K562 (cell line): ENCODE data around the gene CDK9. TPM values are rescaled to one million over a fixed set of nuclear protein-coding genes. Genes with fewer than 3 reads are reported as not detected.

ENCODE experiments used
- ATAC-seq: fragments of 200-7000 bp; cut with Tn5 transposase; 3 replicates; pipeline ENCODE4 v1.9.1; 2020; ENCODE audit warnings: moderate library complexity
- BruUV-seq: library from RNA; stranded (reverse); fragments of 400-500 nt; replicated peaks from 2 replicates; lab custom pipeline; 2021; lab: Mats Ljungman, UMichigan
- CTCF ChIA-PET: fragments of 300-600 bp; formaldehyde crosslinking; extraction: SDS; loops from one replicate; lab custom pipeline; 2021; ENCODE audit warnings: low intra/inter-chr PET ratio; lab: Yijun Ruan, JAX
- POLR2A ChIA-PET: fragments of 300-600, 350-650 bp; sonication (Branson Sonifier 250); formaldehyde crosslinking; extraction: SDS; loops from one replicate; lab custom pipeline; 2021; ENCODE audit warnings: antibody characterized with exemption, inconsistent platforms; lab: Yijun Ruan, JAX
- DNase-seq, 4 experiments: peaks; one replicate each; pipeline versions ENCODE4 v3.0.0 to v3.0.0-alpha.2; 2011 to 2018; ENCODE audit warnings: low spot score in 3 of 4, mixed read lengths in 3 of 4; ENCODE audit errors: extremely low read depth in 1 of 4
- FAIRE-seq: peaks from 2 replicates; lab custom pipeline; 2011; peaks lifted over from hg19 to GRCh38; lab: Jason Lieb, UNC
- H2AFZ ChIP-seq: 2 replicates; pipeline ENCODE4 v1.6.0; 2011; ENCODE audit warnings: low read depth, low read length, control low read depth, inconsistent platforms
- H3K27ac ChIP-seq: fragments of 200-600 bp; 3 replicates; pipeline ENCODE4 v1.8.0; 2011; ENCODE audit warnings: low read depth, mild to moderate bottlenecking, control low read depth, inconsistent platforms, low read length, moderate library complexity, mixed read lengths; ENCODE audit errors: extremely low read depth
- H3K27me3 ChIP-seq, 2 experiments: fragments of 300-600 bp in 1 of 2; 2 replicates in 1 of 2; 3 replicates in 1 of 2; pipeline versions ENCODE4 v1.6.0 to v1.8.0; 2011; ENCODE audit warnings: inconsistent platforms in 2 of 2, low read length in 2 of 2, mild to moderate bottlenecking in 1 of 2, mixed read lengths in 1 of 2, moderate library complexity in 1 of 2; ENCODE audit not compliant: control insufficient read depth in 2 of 2, insufficient read depth in 2 of 2
- H3K36me3 ChIP-seq: fragments of 300-600 bp; 3 replicates; pipeline ENCODE4 v1.8.0; 2011; ENCODE audit warnings: mild to moderate bottlenecking, low read length, inconsistent platforms; ENCODE audit not compliant: control insufficient read depth, insufficient read depth
- H3K4me1 ChIP-seq, 2 experiments: fragments of 200-600 bp in 1 of 2; replicated peaks in 1 of 2; 2 replicates in 1 of 2; 3 replicates in 1 of 2; pipeline versions ENCODE4 v1.5.1 to v1.8.0; 2011; ENCODE audit warnings: inconsistent platforms in 2 of 2, low read length in 2 of 2, mild to moderate bottlenecking in 1 of 2, mixed read lengths in 1 of 2, moderate library complexity in 1 of 2; ENCODE audit not compliant: control insufficient read depth in 2 of 2, insufficient read depth in 2 of 2
- H3K4me2 ChIP-seq: 2 replicates; pipeline ENCODE4 v1.6.1; 2011; ENCODE audit warnings: low read length, control low read depth, inconsistent platforms, mixed read lengths; ENCODE audit not compliant: insufficient read depth
- H3K4me3 ChIP-seq: fragments of 200-600 bp; sonication (generic), shearing (Covaris generic); 2 replicates; pipeline ENCODE4 v1.5.1; 2016; ENCODE audit warnings: control low read depth, inconsistent platforms
- H3K79me2 ChIP-seq: fragments of 200-600 bp; 3 replicates; pipeline ENCODE4 v1.8.0; 2011; ENCODE audit warnings: low read length, inconsistent platforms; ENCODE audit not compliant: control insufficient read depth, insufficient read depth
- H3K9ac ChIP-seq, 2 experiments: 2 replicates each; pipeline versions ENCODE4 v1.6.0 to v1.6.1; 2011; ENCODE audit warnings: low read depth in 2 of 2, low read length in 2 of 2, control low read depth in 1 of 2, inconsistent platforms in 1 of 2, mild to moderate bottlenecking in 1 of 2, mixed read lengths in 1 of 2; ENCODE audit not compliant: insufficient read depth in 1 of 2
- H3K9me1 ChIP-seq: one replicate; pipeline ENCODE4 v1.6.0; 2011; ENCODE audit warnings: inconsistent platforms, mild to moderate bottlenecking, low read length, moderate library complexity; ENCODE audit not compliant: control insufficient read depth, insufficient read depth
- H3K9me3 ChIP-seq: replicated peaks from 2 replicates; pipeline ENCODE4 v1.5.1; 2011; ENCODE audit warnings: low read depth, low read length, inconsistent platforms; ENCODE audit not compliant: control insufficient read depth, insufficient read depth
- H4K20me1 ChIP-seq: replicated peaks from 2 replicates; pipeline ENCODE4 v1.6.1; 2011; ENCODE audit warnings: low read length, inconsistent platforms, mixed read lengths; ENCODE audit not compliant: control insufficient read depth, insufficient read depth
- BACH1 ChIP-seq: fragments of 200-800 bp; sonication (Bioruptor generic); IDR thresholded peaks from 2 replicates; pipeline ENCODE4 v1.6.1; 2016; ENCODE audit warnings: missing genetic modification characterization, missing compliant biosample characterization
- BDP1 ChIP-seq: IDR thresholded peaks from 3 replicates; pipeline ENCODE4 v1.6.1; 2011; ENCODE audit not compliant: insufficient read length, insufficient read depth
- ERF ChIP-seq: fragments of 450-650 bp; formaldehyde crosslinking; IDR thresholded peaks from 2 replicates; pipeline ENCODE4 v1.4.0; 2020; ENCODE audit warnings: mild to moderate bottlenecking, mixed read lengths
- SMARCB1 ChIP-seq: IDR thresholded peaks from 2 replicates; pipeline ENCODE4 v1.6.1; 2011; ENCODE audit warnings: improper control_type of control experiment, low read depth; ENCODE audit not compliant: insufficient read length
- ZNF121 ChIP-seq: sonication (generic); formaldehyde crosslinking; conservative IDR thresholded peaks from 2 replicates; pipeline ENCODE4 v1.8.0; 2022; ENCODE audit warnings: missing genetic modification reagents
- ZNF24 ChIP-seq: fragments of 450-650 bp; IDR thresholded peaks from 2 replicates; pipeline ENCODE4 v1.6.1; 2016
- ZNF384 ChIP-seq: IDR thresholded peaks from 2 replicates; pipeline ENCODE4 v1.6.1; 2012; ENCODE audit warnings: low read depth, low read length, improper control_type of control experiment
- WGBS: fragments of 100-300 bp; shearing (Covaris generic); methylation state at CpG from one replicate; pipeline ENCODE4 v1.1.6; 2016; ENCODE audit warnings: low coverage, mixed read lengths; ENCODE audit not compliant: insufficient coverage; ENCODE audit errors: missing lambda C conversion rate; 5-methylcytosine and 5-hydroxymethylcytosine counted together
- in situ Hi-C: fragments of 300-500 bp; cut with MboI; formaldehyde crosslinking; loops from 4 replicates; pipeline ENCODE4 v1.15.0; 2018; ENCODE audit warnings: inconsistent platforms, mixed read lengths
- intact Hi-C: fragments of 100-400 bp; cut with micrococcal nuclease; formaldehyde crosslinking; loops from 2 replicates; pipeline ENCODE4 v1.14.2; 2022
- polyA plus RNA-seq, 8 experiments: library from polyadenylated mRNA; depleted of rRNA in 4 of 8; stranded (reverse) in 5 of 8; unstranded in 3 of 8; fragments of >200 nt; fragmentation: Nextera tagmentation in 2 of 8; fragmentation: Illumina TruSeq in 1 of 8; extraction: Ambion mirVana in 2 of 8; extraction: Trizol in 1 of 8; gene quantifications; 2 replicates each; pipeline versions ENCODE4 v1.2.1 to v1.2.3, GENCODE V29; 2011 to 2014; ENCODE audit warnings: inconsistent platforms in 1 of 8, missing spikeins in 1 of 8
- total RNA-seq, 7 experiments: library from RNA; depleted of rRNA in 6 of 7; stranded (reverse); fragments of >200 nt in 6 of 7; fragmentation: Illumina TruSeq in 2 of 7; extraction: Trizol in 2 of 7; gene quantifications; 2 replicates each; pipeline versions ENCODE4 v1.2.1 to v1.2.3, GENCODE V29; 2011 to 2021; ENCODE audit warnings: low replicate concordance in 1 of 7
- TF ChIP-seq, protein P1 (sequence below): sonication (generic); formaldehyde crosslinking; IDR thresholded peaks from 2 replicates; pipeline ENCODE4 v1.8.1; 2022; ENCODE audit warnings: missing genetic modification reagents

The CDK9 gene
- total and polyA plus RNA-seq, 9 of the 15 experiments (the other 6 are each of a cell fraction or from before 2014, with no cell fraction given): 4.2 to 78.6 (median 33.0) TPM

- intact Hi-C loops: no loop called here
These were observed 11.1 kb downstream of the CDK9 start for GRCh38 chr9:127796852-127797370.

DNA sequence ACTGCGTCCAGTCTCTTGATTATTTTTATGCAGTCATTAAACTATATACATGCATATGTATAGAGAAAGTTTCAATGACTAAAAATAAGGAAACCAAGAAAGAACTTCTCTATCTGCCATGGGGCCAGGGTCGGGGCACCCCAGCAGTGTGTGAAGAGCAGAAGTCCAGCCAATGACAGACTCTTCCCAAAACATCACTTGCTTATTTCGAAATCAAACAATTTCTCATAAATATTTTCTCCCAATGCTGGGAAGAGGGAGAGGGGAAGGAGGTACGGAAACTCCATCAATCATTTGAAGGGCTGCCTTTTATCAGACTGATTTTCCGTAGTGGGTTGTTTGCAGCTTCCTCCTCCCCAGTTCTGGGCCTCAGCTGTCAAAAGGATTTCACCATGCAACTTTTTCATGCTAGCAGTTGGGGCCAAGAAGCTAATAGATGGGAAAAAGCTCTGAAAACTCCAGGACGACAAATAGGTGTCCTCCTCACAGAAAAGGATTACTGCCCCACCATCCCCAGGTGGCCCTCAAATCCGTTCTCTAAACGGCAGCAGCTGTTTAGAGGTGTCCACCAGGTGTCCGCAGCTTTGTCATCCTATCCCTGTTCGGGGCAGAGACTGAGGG is 16.2 kb downstream of the CDK9 start:
- Histone ChIP-seq H3K27ac (peak overlapping the region; percentile 67), H3K9ac (peak overlapping the region; percentile 53 to 86), H3K79me2 (peaks cover 24% of the 10 kb centered on the region), H3K36me3 (peaks cover 30% of the 10 kb centered on the region; the same call in 2 of the 3 replicates), H3K9me1 (no peaks in the 10 kb centered on the region), H3K27me3 (no peaks in the 10 kb centered on the region), H4K20me1 (no peaks in the 10 kb centered on the region), H3K9me3 (no peaks in the 10 kb centered on the region), H3K4me1 (peaks cover 17 to 24% of the 10 kb centered on the region in 2 experiments; a peak in 4 of 5 replicates), H3K4me3 (peak overlapping the region; percentile 97), H2AFZ (peak overlapping the region; percentile 99), H3K4me2 (peak overlapping the region; percentile 88)
- peak; percentile 66 for FAIRE-seq
- TSS peak; percentile 70 for BruUV-seq
- DNase-seq: no peak
- ChIA-PET POLR2A (interaction anchor here (0.5 to 3.2 kb wide), 8 partner anchors 9 to 900 kb away, joined by 3 to 19 read pairs (median 4); partner anchors contain the start of gene PKN3), CTCF (interaction anchor here (0.6 to 1.8 kb wide), 2 partner anchors 16 to 119 kb away, joined by 3 to 6 read pairs; partner anchors contain the start of gene CDK9)
- peak; percentile 63 for ATAC-seq
- WGBS: 22% methylated on average over 10 of the region's 10 CpGs
- intact Hi-C loops (loop anchor here (5.0 kb wide), 1 partner anchor 70 kb away; no protein-coding TSS in a partner anchor), in situ Hi-C loops (no loop called here)
- no peak for TF ChIP-seq ERF (CRISPR knock-in tag)
- TF ChIP-seq, protein P1, sequence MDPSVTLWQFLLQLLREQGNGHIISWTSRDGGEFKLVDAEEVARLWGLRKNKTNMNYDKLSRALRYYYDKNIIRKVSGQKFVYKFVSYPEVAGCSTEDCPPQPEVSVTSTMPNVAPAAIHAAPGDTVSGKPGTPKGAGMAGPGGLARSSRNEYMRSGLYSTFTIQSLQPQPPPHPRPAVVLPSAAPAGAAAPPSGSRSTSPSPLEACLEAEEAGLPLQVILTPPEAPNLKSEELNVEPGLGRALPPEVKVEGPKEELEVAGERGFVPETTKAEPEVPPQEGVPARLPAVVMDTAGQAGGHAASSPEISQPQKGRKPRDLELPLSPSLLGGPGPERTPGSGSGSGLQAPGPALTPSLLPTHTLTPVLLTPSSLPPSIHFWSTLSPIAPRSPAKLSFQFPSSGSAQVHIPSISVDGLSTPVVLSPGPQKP (CRISPR knock-in tag): no peak

More at GRCh38 chr9:127796852-127797370, 11.1 kb downstream of the CDK9 start:
- POLR2A ChIA-PET: interaction anchor here (1.0 kb wide), 1 partner anchor 9 kb away, joined by 3 read pairs; no protein-coding TSS in a partner anchor
- no peak overlapping the region for H3K4me2 ChIP-seq
- H3K27me3 ChIP-seq: no peaks in the 10 kb centered on the region
- in situ Hi-C loops: no loop called here
- 0 out of 4 replicates have a peak overlapping the region, but pooled peaks of 1 of the 2 experiments have one; percentile 45 for H3K9ac ChIP-seq
- H4K20me1 ChIP-seq: no peaks in the 10 kb centered on the region
- no peak for ATAC-seq
- H3K27ac ChIP-seq: no peak overlapping the region
- H3K4me3 ChIP-seq: no peak overlapping the region
- WGBS: 48% methylated on average over 10 of the region's 11 CpGs
- H3K9me3 ChIP-seq: no peaks in the 10 kb centered on the region
- TF ChIP-seq BDP1: no peak
- TF ChIP-seq SMARCB1: no peak
- TF ChIP-seq ZNF121 (CRISPR knock-in tag): peak; percentile 46; the same call in 1 of the 2 replicates
- TF ChIP-seq ZNF24: peak; percentile 69; the same call in 1 of the 2 replicates
- no peak for TF ChIP-seq BACH1 (tag)
- TF ChIP-seq ZNF384: 0 out of 2 replicates have a peak, but pooled peaks have one; percentile 5
- peaks cover 14% of the 10 kb centered on the region; the same call in 1 of the 3 replicates for H3K36me3 ChIP-seq
- CTCF ChIA-PET: interaction anchor here (0.6 kb wide), 1 partner anchor 13 kb away, joined by 3 read pairs; no protein-coding TSS in a partner anchor
- H2AFZ ChIP-seq: no peak overlapping the region
- H3K4me1 ChIP-seq: peaks cover 4 to 14% of the 10 kb centered on the region in 2 experiments; a peak in 3 of 5 replicates
- no peak for FAIRE-seq
- DNase-seq: no peak
- H3K79me2 ChIP-seq: no peaks in the 10 kb centered on the region
- BruUV-seq: no TSS peak
- no peaks in the 10 kb centered on the region for H3K9me1 ChIP-seq
